HG03139 (cell line): ENCODE measurements around the gene SLC26A5.
A peak's percentile ranks its signal among the peaks of the same experiment; 100 is the strongest.

Experiments used
- ATAC-seq: cut with Tn5 transposase; IDR thresholded peaks from one replicate; pipeline ENCODE4 v1.9.1; 2021; ENCODE audit not compliant: unreplicated experiment

Gene SLC26A5

GRCh38 chr7:103348452-103348851 lies 97.6 kb downstream of the SLC26A5 start:
- no peak for ATAC-seq

GRCh38 chr7:103347507-103348267 lies 98.3 kb downstream of the SLC26A5 start, which contains the start of gene PSMC2:
Gene PSMC2 (plus strand): TSS chr7:103347643. CDS start chr7:103347712, 69 bp downstream.
- ATAC-seq: peak; percentile 76

- ATAC-seq: no peak
Measured at GRCh38 chr7:103346396-103346795, 99.6 kb downstream of the SLC26A5 start.

- ATAC-seq: peak; percentile 68
Measured at GRCh38 chr7:103344453-103345149, 101.4 kb downstream of the SLC26A5 start, which contains the start of gene DNAJC2. Gene DNAJC2 (minus strand): TSS chr7:103344767. CDS start chr7:103344622, 145 bp downstream.

GRCh38 chr7:103343758-103344452 lies 102.1 kb downstream of the SLC26A5 start:
- ATAC-seq: no peak

GRCh38 chr7:103343332-103343731 lies 102.7 kb downstream of the SLC26A5 start:
- ATAC-seq: no peak

GRCh38 chr7:103341466-103341865 lies 104.5 kb downstream of the SLC26A5 start:
- no peak for ATAC-seq

- ATAC-seq: no peak
Measured at GRCh38 chr7:103338864-103339263, 107.1 kb downstream of the SLC26A5 start.

- no peak for ATAC-seq
Measured at GRCh38 chr7:103336761-103337160, 109.2 kb downstream of the SLC26A5 start.

GRCh38 chr7:103325744-103326143 lies 120.3 kb downstream of the SLC26A5 start:
- ATAC-seq: no peak
